Gastrocnemius medialis (tissue), 4 donors: ENCODE data around the gene C19orf18. TPM values are rescaled to one million over a fixed set of nuclear protein-coding genes. Genes with fewer than 3 reads are reported as not detected.

Source experiments
- ATAC-seq, 2 donors: fragments of 150-250 bp; one replicate each; pipeline ENCODE4 v1.9.1; 2016
- DNase-seq, 2 donors: peaks; one replicate each; pipeline ENCODE4 v3.0.0-alpha.2; 2019
- H3K27ac ChIP-seq, 4 donors: fragments of 200-600 bp; sonication (generic); 1 replicate in 1 of 4; 2 replicates in 3 of 4; pipeline ENCODE4 v1.5.1; 2016 to 2018; ENCODE audit warnings: mild to moderate bottlenecking in 2 of 4, moderate library complexity in 1 of 4
- H3K27me3 ChIP-seq, 3 donors: fragments of 200-600 bp; sonication (generic) in 2 of 3; 1 replicate in 1 of 3; 2 replicates in 2 of 3; pipeline versions ENCODE4 v1.5.1 to v1.6.0; 2016 to 2019; ENCODE audit warnings: mild to moderate bottlenecking in 1 of 3, moderate library complexity in 1 of 3
- H3K36me3 ChIP-seq, 2 donors: fragments of 200-600 bp; sonication (generic) in 1 of 2; one replicate each; pipeline ENCODE4 v1.5.1; 2017 to 2018
- H3K4me1 ChIP-seq, 2 donors: fragments of 200-600 bp; sonication (generic) in 1 of 2; one replicate each; pipeline ENCODE4 v1.5.1; 2016 to 2017; ENCODE audit warnings: mild to moderate bottlenecking in 2 of 2
- H3K4me3 ChIP-seq, 4 donors: fragments of 200-600 bp; sonication (generic) in 3 of 4; 1 replicate in 1 of 4; 2 replicates in 3 of 4; pipeline ENCODE4 v1.5.1; 2016 to 2019; ENCODE audit warnings: mild to moderate bottlenecking in 2 of 4
- H3K9me3 ChIP-seq, 3 donors: fragments of 200-600 bp; sonication (generic) in 2 of 3; 1 replicate in 1 of 3; 2 replicates in 2 of 3; pipeline ENCODE4 v1.5.1; 2016 to 2019
- POLR2A ChIP-seq, 2 donors: fragments of 450-650 bp; IDR thresholded peaks; one replicate each; pipeline ENCODE4 v1.6.1; 2017; ENCODE audit warnings: antibody characterized with exemption in 2 of 2, mild to moderate bottlenecking in 2 of 2, moderate library complexity in 2 of 2
- in situ Hi-C, 4 donors: fragments of 200-750 bp; cut with MboI; loops; one replicate each; pipeline versions ENCODE4 v1.15.0 to v1.8.0; 2017; ENCODE audit warnings: low sequenced_read_pairs in 4 of 4
- intact Hi-C: fragments of 100-400 bp; cut with DNase I; formaldehyde crosslinking; loops from one replicate; pipeline ENCODE4 v1.15.1; 2023; ENCODE audit warnings: low total_unique reads
- total RNA-seq, 4 donors: library from RNA; depleted of rRNA; stranded (reverse); fragments of >200 nt; gene quantifications; one replicate each; pipeline versions ENCODE4 v1.1.0 to v1.2.3, GENCODE V29; 2016
- TF ChIP-seq, protein P1 (sequence below), 5 experiments: fragments of 450-650 bp in 3 of 5; fragments of 200-600 bp in 2 of 5; sonication (generic) in 2 of 5; IDR thresholded peaks in 4 of 5; conservative IDR thresholded peaks in 1 of 5; 1 replicate in 4 of 5; 2 replicates in 1 of 5; pipeline ENCODE4 v1.5.1; 2016 to 2019; ENCODE audit warnings: antibody characterized with exemption in 5 of 5, mild to moderate bottlenecking in 3 of 5, moderate library complexity in 3 of 5

C19orf18 gene
- total RNA-seq, 4 donors from 2014 or later = not detected

DNA sequence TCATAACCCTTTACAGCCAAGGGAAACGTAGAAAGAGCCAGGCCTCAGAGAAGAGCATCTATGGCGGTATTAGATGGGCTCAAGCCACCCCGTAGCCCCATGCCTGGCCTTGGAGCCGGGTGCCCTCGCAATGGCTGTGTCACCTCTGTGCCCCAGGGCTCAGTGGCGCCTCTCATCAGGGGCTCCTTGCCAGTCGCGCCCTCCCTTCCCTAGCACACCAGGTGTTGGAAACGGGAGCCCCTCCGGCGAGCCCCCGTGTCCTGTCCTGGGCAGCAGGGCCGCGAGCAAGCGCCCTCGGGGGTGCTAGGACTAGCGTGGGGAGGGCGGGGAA is 27.3 kb downstream of the C19orf18 start:
- Histone ChIP-seq H3K27me3 (no peaks in the 10 kb centered on the region), H3K4me1 (peaks cover 7 to 8% of the 10 kb centered on the region in 2 donors), H3K27ac (peak overlapping the region; percentile 78 to 88 (median 85)), H3K36me3 (peaks cover 0 to 31% of the 10 kb centered on the region in 2 donors), H3K9me3 (peaks cover 0 to 27% (median 0%) of the 10 kb centered on the region in 3 donors), H3K4me3 (peak overlapping the region; percentile 77 to 99 (median 93))
- no peak for TF ChIP-seq POLR2A (IDR thresholded peaks at IDR 0.05)
- intact Hi-C loops = loop anchor here (1.0 to 5.0 kb wide), 3 partner anchors 55 to 370 kb away; partner anchors contain the start of genes ZNF135, ZNF416 and ZNF606
- in situ Hi-C loops = no loop called here
- peak; percentile 7 to 8 for ATAC-seq
- peak in 1 of 2 donors; percentile 13 for DNase-seq

DNA sequence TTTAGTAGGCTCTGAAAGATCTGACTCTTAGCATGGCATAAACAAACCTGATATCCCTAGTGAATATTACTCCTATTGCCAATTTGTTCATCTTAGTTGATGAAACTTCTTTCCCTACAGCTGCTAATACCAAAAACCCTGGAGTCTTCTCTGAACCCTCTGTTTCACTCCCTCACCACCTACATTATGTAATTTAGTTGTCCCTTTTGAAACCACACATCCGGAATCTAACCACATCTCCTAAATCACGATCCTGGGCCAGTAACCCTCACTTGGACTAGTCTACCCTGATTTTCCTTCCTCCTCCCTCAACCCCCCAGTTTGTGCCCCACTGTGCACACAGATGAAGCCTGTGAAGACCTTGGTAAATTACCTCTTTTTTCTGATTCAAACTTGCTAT is 28.0 kb downstream of the C19orf18 start:
- TF ChIP-seq, protein P1, sequence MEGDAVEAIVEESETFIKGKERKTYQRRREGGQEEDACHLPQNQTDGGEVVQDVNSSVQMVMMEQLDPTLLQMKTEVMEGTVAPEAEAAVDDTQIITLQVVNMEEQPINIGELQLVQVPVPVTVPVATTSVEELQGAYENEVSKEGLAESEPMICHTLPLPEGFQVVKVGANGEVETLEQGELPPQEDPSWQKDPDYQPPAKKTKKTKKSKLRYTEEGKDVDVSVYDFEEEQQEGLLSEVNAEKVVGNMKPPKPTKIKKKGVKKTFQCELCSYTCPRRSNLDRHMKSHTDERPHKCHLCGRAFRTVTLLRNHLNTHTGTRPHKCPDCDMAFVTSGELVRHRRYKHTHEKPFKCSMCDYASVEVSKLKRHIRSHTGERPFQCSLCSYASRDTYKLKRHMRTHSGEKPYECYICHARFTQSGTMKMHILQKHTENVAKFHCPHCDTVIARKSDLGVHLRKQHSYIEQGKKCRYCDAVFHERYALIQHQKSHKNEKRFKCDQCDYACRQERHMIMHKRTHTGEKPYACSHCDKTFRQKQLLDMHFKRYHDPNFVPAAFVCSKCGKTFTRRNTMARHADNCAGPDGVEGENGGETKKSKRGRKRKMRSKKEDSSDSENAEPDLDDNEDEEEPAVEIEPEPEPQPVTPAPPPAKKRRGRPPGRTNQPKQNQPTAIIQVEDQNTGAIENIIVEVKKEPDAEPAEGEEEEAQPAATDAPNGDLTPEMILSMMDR (IDR thresholded peaks at IDR 0.05 in 4 of 5, conservative IDR thresholded peaks at IDR 0.05 in 1 of 5) = no peak
- no peak for TF ChIP-seq POLR2A (IDR thresholded peaks at IDR 0.05)
- Histone ChIP-seq H3K4me1 (peaks cover 7 to 8% of the 10 kb centered on the region in 2 donors), H3K4me3 (peak overlapping the region; percentile 77 to 99 (median 93)), H3K9me3 (peaks cover 0 to 34% (median 0%) of the 10 kb centered on the region in 3 donors), H3K27ac (no peak overlapping the region), H3K36me3 (peaks cover 0 to 39% of the 10 kb centered on the region in 2 donors), H3K27me3 (no peaks in the 10 kb centered on the region)
- in situ Hi-C loops (no loop called here), intact Hi-C loops (loop anchor here (5.0 kb wide), 2 partner anchors 56 to 369 kb away; partner anchors contain the start of genes ZNF416 and ZNF606)
- DNase-seq = no peak
- ATAC-seq = no peak

DNA sequence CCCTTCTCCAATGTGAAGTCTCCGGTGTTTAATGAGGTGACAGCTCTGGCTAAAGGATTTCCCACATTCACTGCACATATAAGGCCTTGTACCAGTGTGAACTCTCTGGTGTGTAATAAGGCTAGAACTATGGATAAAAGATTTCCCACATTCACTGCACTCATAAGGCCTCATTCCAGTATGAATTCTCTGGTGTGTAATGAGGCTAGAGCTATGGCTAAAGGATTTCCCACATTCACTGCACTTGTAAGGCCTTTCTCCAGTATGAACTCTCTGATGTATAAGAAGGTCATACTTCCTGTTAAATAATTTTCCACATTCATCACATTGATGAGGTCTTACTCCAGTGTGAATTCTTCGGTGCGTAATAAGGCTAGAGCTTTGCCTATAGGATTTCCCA is 32.7 kb downstream of the C19orf18 start:
- TF ChIP-seq POLR2A (IDR thresholded peaks at IDR 0.05) = no peak
- TF ChIP-seq, protein P1 (IDR thresholded peaks at IDR 0.05 in 4 of 5, conservative IDR thresholded peaks at IDR 0.05 in 1 of 5) = no peak
- ATAC-seq (no peak), DNase-seq (no peak)
- H3K4me3 ChIP-seq = no peak overlapping the region
- H3K36me3 ChIP-seq = peaks cover 7 to 78% of the 10 kb centered on the region in 2 donors
- H3K27ac ChIP-seq = no peak overlapping the region
- in situ Hi-C loops = no loop called here
- H3K4me1 ChIP-seq = peaks cover 4 to 6% of the 10 kb centered on the region in 2 donors
- H3K27me3 ChIP-seq = no peaks in the 10 kb centered on the region
- H3K9me3 ChIP-seq = peaks cover 6 to 52% (median 12%) of the 10 kb centered on the region in 3 donors
- intact Hi-C loops = no loop called here

DNA sequence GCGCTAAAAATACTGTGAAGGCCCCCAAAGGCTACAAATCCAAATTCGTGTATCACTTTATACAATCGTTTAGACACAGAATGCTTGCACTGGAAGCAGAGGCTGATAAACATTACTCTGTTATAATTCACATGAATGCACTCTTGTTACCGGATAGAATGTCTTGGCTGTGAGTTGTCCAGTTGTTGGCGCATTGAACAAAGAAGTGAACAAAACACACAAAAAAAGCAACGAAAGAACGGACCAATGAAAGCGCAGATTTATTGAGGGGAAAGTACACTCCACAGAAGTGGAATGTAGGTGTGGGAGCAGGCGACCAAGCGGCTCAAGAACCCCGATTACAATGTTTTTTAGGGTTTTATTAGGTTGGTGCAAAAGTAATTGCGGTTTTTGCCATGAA is 38.6 kb downstream of the C19orf18 start:
- intact Hi-C loops = no loop called here
- Histone ChIP-seq H3K4me3 (peak overlapping the region in 3 of 4 donors; percentile 70 to 86 (median 80)), H3K36me3 (peaks cover 7 to 67% of the 10 kb centered on the region in 2 donors)

More for the DNA sequence above, 38.6 kb downstream of the C19orf18 start:
- ATAC-seq = no peak
- no peaks in the 10 kb centered on the region for H3K4me1 ChIP-seq
- H3K27me3 ChIP-seq = no peaks in the 10 kb centered on the region
- no peak for DNase-seq
- TF ChIP-seq POLR2A (IDR thresholded peaks at IDR 0.05) = no peak
- TF ChIP-seq, protein P1 (IDR thresholded peaks at IDR 0.05 in 4 of 5, conservative IDR thresholded peaks at IDR 0.05 in 1 of 5) = no peak
- in situ Hi-C loops = no loop called here
- peaks cover 6 to 36% (median 16%) of the 10 kb centered on the region in 3 donors for H3K9me3 ChIP-seq
- H3K27ac ChIP-seq = no peak overlapping the region
